ENCODE measurements around the gene PRKAB1. TPM values are rescaled to one million over a fixed set of nuclear protein-coding genes. Genes with fewer than 3 reads are reported as not detected.
"Not testable (repeated sequence)": the region's sequence is repeated elsewhere in the genome, so short reads cannot be mapped to it uniquely, and the experiment has no call there.

Gene PRKAB1
- total RNA-seq, 1 donor from 2014 or later, result 12.1 TPM

GRCh38 chr12:119699199-119699760, 31.3 kb downstream of the PRKAB1 start:
- intact Hi-C loops (cut with DNase I), result no loop called here
- ATAC-seq (no peak), DNase-seq (ENCODE audit: missing footprints) (no peak)

- DNase-seq (ENCODE audit: missing footprints), result no peak
- intact Hi-C loops (cut with DNase I), result no loop called here
- no peak for ATAC-seq
Measured at GRCh38 chr12:119700078-119700477, 32.1 kb downstream of the PRKAB1 start.

GRCh38 chr12:119704065-119704747, 36.3 kb downstream of the PRKAB1 start:
- DNase-seq (ENCODE audit: missing footprints) (no peak), ATAC-seq (peak; percentile 67)
- intact Hi-C loops (cut with DNase I), result no loop called here

- intact Hi-C loops (cut with DNase I), result no loop called here
- ATAC-seq, result no peak
- DNase-seq (ENCODE audit: missing footprints), result no peak
Measured at GRCh38 chr12:119705182-119705581, 37.2 kb downstream of the PRKAB1 start.

GRCh38 chr12:119706427-119706826, 38.5 kb downstream of the PRKAB1 start:
- DNase-seq (ENCODE audit: missing footprints); intact Hi-C loops (cut with DNase I); ATAC-seq: not testable (repeated sequence)

- DNase-seq (ENCODE audit: missing footprints) (no peak), ATAC-seq (no peak)
- intact Hi-C loops (cut with DNase I), result no loop called here
Measured at GRCh38 chr12:119710374-119710964, 42.5 kb downstream of the PRKAB1 start.

GRCh38 chr12:119710965-119711551, 43.1 kb downstream of the PRKAB1 start:
- ATAC-seq (no peak), DNase-seq (ENCODE audit: missing footprints) (no peak)
- intact Hi-C loops (cut with DNase I), result no loop called here

- intact Hi-C loops (cut with DNase I), result no loop called here
- no peak for ATAC-seq
- DNase-seq (ENCODE audit: missing footprints), result no peak
Measured at GRCh38 chr12:119711693-119712092, 43.8 kb downstream of the PRKAB1 start.

GRCh38 chr12:119712721-119713120, 44.8 kb downstream of the PRKAB1 start:
- intact Hi-C loops (cut with DNase I), result no loop called here
- DNase-seq (ENCODE audit: missing footprints) (no peak), ATAC-seq (no peak)

- DNase-seq (ENCODE audit: missing footprints), result no peak
- intact Hi-C loops (cut with DNase I), result no loop called here
- no peak for ATAC-seq
Measured at GRCh38 chr12:119713551-119714031, 45.7 kb downstream of the PRKAB1 start.

- DNase-seq (ENCODE audit: missing footprints) (no peak), ATAC-seq (no peak)
- intact Hi-C loops (cut with DNase I), result no loop called here
Measured at GRCh38 chr12:119714614-119715267, 46.8 kb downstream of the PRKAB1 start.

- ATAC-seq, result no peak
- intact Hi-C loops (cut with DNase I), result no loop called here
- DNase-seq (ENCODE audit: missing footprints), result no peak
Measured at GRCh38 chr12:119715268-119715620, 47.3 kb downstream of the PRKAB1 start.

GRCh38 chr12:119718141-119718540, 50.2 kb downstream of the PRKAB1 start:
- DNase-seq (ENCODE audit: missing footprints) (no peak), ATAC-seq (no peak)
- intact Hi-C loops (cut with DNase I), result no loop called here

GRCh38 chr12:119720349-119720748, 52.4 kb downstream of the PRKAB1 start:
- ATAC-seq, result no peak
- DNase-seq (ENCODE audit: missing footprints), result no peak
- intact Hi-C loops (cut with DNase I), result no loop called here

- DNase-seq (ENCODE audit: missing footprints) (no peak), ATAC-seq (no peak)
- intact Hi-C loops (cut with DNase I), result no loop called here
Measured at GRCh38 chr12:119721306-119721705, 53.4 kb downstream of the PRKAB1 start.

- DNase-seq (ENCODE audit: missing footprints) (no peak), ATAC-seq (no peak)
Measured at GRCh38 chr12:119725523-119725922, 57.6 kb downstream of the PRKAB1 start.

GRCh38 chr12:119727600-119728443, 59.9 kb downstream of the PRKAB1 start:
- intact Hi-C loops (cut with DNase I), result no loop called here
- ATAC-seq, result no peak
- DNase-seq (ENCODE audit: missing footprints), result no peak

More at GRCh38 chr12:119725523-119725922, 57.6 kb downstream of the PRKAB1 start:
- intact Hi-C loops (cut with DNase I), result no loop called here

GRCh38 chr12:119728444-119728745, 60.5 kb downstream of the PRKAB1 start:
- intact Hi-C loops (cut with DNase I), result no loop called here
- no peak for DNase-seq (ENCODE audit: missing footprints)
- no peak for ATAC-seq

GRCh38 chr12:119729871-119730270, 61.9 kb downstream of the PRKAB1 start:
- ATAC-seq, result no peak
- intact Hi-C loops (cut with DNase I), result no loop called here
- no peak for DNase-seq (ENCODE audit: missing footprints)
